Adrenal gland (tissue), 5 donors: ENCODE results near the gene AXIN2.

Experiments used
- CTCF ChIP-seq, 6 experiments: fragments of 450-650 bp in 4 of 6; fragments of 200-600 bp in 2 of 6; sonication (generic) in 1 of 6; IDR thresholded peaks; 1 replicate in 5 of 6; 2 replicates in 1 of 6; pipeline versions ENCODE4 v1.5.1 to v1.8.0; 2016 to 2021; ENCODE audit warnings: antibody characterized with exemption in 6 of 6, mild to moderate bottlenecking in 2 of 6, moderate library complexity in 1 of 6
- POLR2A ChIP-seq, 2 donors: fragments of 450-650 bp; IDR thresholded peaks; one replicate each; pipeline ENCODE4 v1.6.1; 2017; ENCODE audit warnings: antibody characterized with exemption in 2 of 2, mild to moderate bottlenecking in 2 of 2, moderate library complexity in 1 of 2
- donor health status: DM: no; HTN: no; CAD: no.

GRCh38 chr17:65536573-65537342, 24.7 kb downstream of the AXIN2 start:
- TF ChIP-seq CTCF (IDR thresholded peaks at IDR 0.05) (no peak), POLR2A (IDR thresholded peaks at IDR 0.05) (no peak)
